H9 (cell line): ENCODE results near the gene RANGRF. TPM values are rescaled to one million over a fixed set of nuclear protein-coding genes. Genes with fewer than 3 reads are reported as not detected.

Experiments
- DNase-seq: peaks from one replicate; pipeline ENCODE4 v3.0.0-alpha.2; 2017
- H2AFZ ChIP-seq: one replicate; pipeline ENCODE4 v1.6.1; 2013; ENCODE audit warnings: mild to moderate bottlenecking, low read length, control low read depth, moderate library complexity
- H2AK5ac ChIP-seq: 2 replicates; pipeline ENCODE4 v1.6.1; 2013; ENCODE audit warnings: low read length, control low read depth, mixed read lengths; ENCODE audit not compliant: insufficient read length
- H2BK120ac ChIP-seq: one replicate; pipeline ENCODE4 v1.6.1; 2013; ENCODE audit warnings: low read depth, mild to moderate bottlenecking, low read length, control low read depth, inconsistent platforms; ENCODE audit not compliant: poor library complexity, severe bottlenecking
- H2BK12ac ChIP-seq: 2 replicates; pipeline ENCODE4 v1.6.1; 2013; ENCODE audit warnings: low read length, control low read depth, mixed read lengths, low read depth; ENCODE audit not compliant: insufficient read length
- H2BK15ac ChIP-seq: 2 replicates; pipeline ENCODE4 v1.6.1; 2013; ENCODE audit warnings: low read depth, low read length, control low read depth
- H2BK20ac ChIP-seq: one replicate; pipeline ENCODE4 v1.6.1; 2013; ENCODE audit warnings: low read depth, mild to moderate bottlenecking, low read length, control low read depth, inconsistent platforms; ENCODE audit not compliant: poor library complexity, severe bottlenecking
- H2BK5ac ChIP-seq: 2 replicates; pipeline ENCODE4 v1.6.1; 2013; ENCODE audit warnings: low read length, control low read depth, mixed read lengths; ENCODE audit not compliant: insufficient read length
- H3K14ac ChIP-seq: 2 replicates; pipeline ENCODE4 v1.6.1; 2013; ENCODE audit warnings: low read length, control low read depth; ENCODE audit not compliant: insufficient read depth
- H3K18ac ChIP-seq: 2 replicates; pipeline ENCODE4 v1.6.1; 2013; ENCODE audit warnings: low read depth, mild to moderate bottlenecking, mixed read lengths, low read length, control low read depth; ENCODE audit not compliant: insufficient read length
- H3K23ac ChIP-seq: 2 replicates; pipeline ENCODE4 v1.6.1; 2013; ENCODE audit warnings: low read length, control low read depth, mixed read lengths, low read depth; ENCODE audit not compliant: insufficient read length
- H3K23me2 ChIP-seq: 2 replicates; pipeline ENCODE4 v1.6.1; 2013; ENCODE audit warnings: low read depth, mild to moderate bottlenecking, mixed read lengths, low read length, control low read depth; ENCODE audit not compliant: insufficient read length, poor library complexity, severe bottlenecking
- H3K27ac ChIP-seq: 2 replicates; pipeline ENCODE4 v1.5.1; 2013; ENCODE audit warnings: low read length, control low read depth, mixed read lengths, low read depth; ENCODE audit not compliant: insufficient read length
- H3K27me3 ChIP-seq: 2 replicates; pipeline ENCODE4 v1.6.1; 2013; ENCODE audit warnings: low read length, control low read depth, inconsistent platforms; ENCODE audit not compliant: insufficient read depth
- H3K4ac ChIP-seq: 2 replicates; pipeline ENCODE4 v1.6.1; 2013; ENCODE audit warnings: low read depth, mild to moderate bottlenecking, control low read depth, inconsistent platforms, low read length, moderate library complexity
- H3K4me1 ChIP-seq: 2 replicates; pipeline ENCODE4 v1.6.1; 2013; ENCODE audit warnings: low read length, control low read depth, inconsistent platforms; ENCODE audit not compliant: insufficient read depth
- H3K4me2 ChIP-seq: 2 replicates; pipeline ENCODE4 v1.6.1; 2013; ENCODE audit warnings: low read length, control low read depth, mixed read lengths; ENCODE audit not compliant: insufficient read length, insufficient read depth
- H3K56ac ChIP-seq: 2 replicates; pipeline ENCODE4 v1.6.1; 2013; ENCODE audit warnings: low read depth, mild to moderate bottlenecking, mixed read lengths, low read length, control low read depth; ENCODE audit not compliant: insufficient read length
- H3K79me1 ChIP-seq: 2 replicates; pipeline ENCODE4 v1.6.1; 2013; ENCODE audit warnings: low read depth, mild to moderate bottlenecking, moderate library complexity, low read length, control low read depth, inconsistent platforms; ENCODE audit not compliant: insufficient read depth, poor library complexity, severe bottlenecking
- H3K79me2 ChIP-seq: 2 replicates; pipeline ENCODE4 v1.6.1; 2013; ENCODE audit warnings: low read length, control low read depth, inconsistent platforms; ENCODE audit not compliant: insufficient read depth
- H3K9ac ChIP-seq: 2 replicates; pipeline ENCODE4 v1.6.1; 2013; ENCODE audit warnings: low read length, control low read depth, mixed read lengths; ENCODE audit not compliant: insufficient read length; ENCODE audit errors: extremely low read depth
- H3K9me3 ChIP-seq: one replicate; pipeline ENCODE4 v1.6.1; 2013; ENCODE audit warnings: low read depth, low read length, inconsistent platforms; ENCODE audit not compliant: control insufficient read depth
- H3T11ph ChIP-seq: one replicate; pipeline ENCODE4 v1.6.1; 2013; ENCODE audit warnings: mild to moderate bottlenecking, low read length, control low read depth, inconsistent platforms
- H4K20me1 ChIP-seq: one replicate; pipeline ENCODE4 v1.6.1; 2013; ENCODE audit not compliant: control insufficient read depth, insufficient read length, insufficient read depth
- H4K5ac ChIP-seq: 2 replicates; pipeline ENCODE4 v1.6.1; 2013; ENCODE audit warnings: low read depth, mild to moderate bottlenecking, mixed read lengths, low read length, control low read depth; ENCODE audit not compliant: insufficient read length
- H4K8ac ChIP-seq: replicated peaks from 2 replicates; pipeline ENCODE4 v1.6.1; 2013; ENCODE audit warnings: low read length, control low read depth, mixed read lengths, low read depth; ENCODE audit not compliant: insufficient read length
- H4K91ac ChIP-seq: 2 replicates; pipeline ENCODE4 v1.6.1; 2013; ENCODE audit warnings: low read depth, mild to moderate bottlenecking, moderate library complexity, mixed read lengths, low read length, control low read depth; ENCODE audit not compliant: insufficient read length
- H3K27ac Mint-ChIP-seq, 3 experiments: 2 replicates in 2 of 3; 3 replicates in 1 of 3; pipeline ENCODE4 v1.8.0; 2020 to 2021; ENCODE audit warnings: mixed read lengths in 3 of 3, mild to moderate bottlenecking in 1 of 3, moderate library complexity in 1 of 3
- H3K27me3 Mint-ChIP-seq: 2 replicates; pipeline ENCODE4 v1.8.0; 2021; ENCODE audit warnings: low read depth, mild to moderate bottlenecking, moderate library complexity, mixed read lengths
- H3K36me3 Mint-ChIP-seq, 3 experiments: 2 replicates in 2 of 3; 3 replicates in 1 of 3; pipeline ENCODE4 v1.8.0; 2020 to 2021; ENCODE audit warnings: low read depth in 3 of 3, mixed read lengths in 3 of 3; ENCODE audit not compliant: insufficient read depth in 1 of 3
- H3K4me1 Mint-ChIP-seq, 2 experiments: 2 replicates each; pipeline ENCODE4 v1.8.0; 2020; ENCODE audit warnings: mixed read lengths in 2 of 2
- H3K4me3 Mint-ChIP-seq, 2 experiments: 2 replicates in 1 of 2; 3 replicates in 1 of 2; pipeline ENCODE4 v1.8.0; 2020 to 2021; ENCODE audit warnings: mild to moderate bottlenecking in 2 of 2, mixed read lengths in 2 of 2, moderate library complexity in 1 of 2
- H3K9me3 Mint-ChIP-seq, 2 experiments: 2 replicates in 1 of 2; 3 replicates in 1 of 2; pipeline ENCODE4 v1.8.0; 2020; ENCODE audit warnings: mild to moderate bottlenecking in 2 of 2, mixed read lengths in 2 of 2, moderate library complexity in 1 of 2
- CTCF ChIP-seq: fragments of 200-600 bp; sonication (generic); conservative IDR thresholded peaks from 3 replicates; pipeline ENCODE4 v1.8.0; 2021; ENCODE audit warnings: antibody characterized with exemption, mild to moderate bottlenecking
- WGBS: extraction: QIAGEN DNeasy Blood & Tissue Kit; methylation state at CpG from one replicate; pipeline ENCODE4 v1.1.7; 2013; ENCODE audit warnings: missing lambda C conversion rate, low lambda C conversion rate, mixed read lengths; ENCODE audit not compliant: insufficient read length; ENCODE audit errors: extremely low coverage; 5-methylcytosine and 5-hydroxymethylcytosine counted together
- total RNA-seq: library from RNA; stranded (reverse); gene quantifications from 2 replicates; pipeline ENCODE4 v1.2.1, GENCODE V29; 2021

Gene RANGRF
- total RNA-seq, 1 experiment from 2014 or later: 36.9 TPM

DNA sequence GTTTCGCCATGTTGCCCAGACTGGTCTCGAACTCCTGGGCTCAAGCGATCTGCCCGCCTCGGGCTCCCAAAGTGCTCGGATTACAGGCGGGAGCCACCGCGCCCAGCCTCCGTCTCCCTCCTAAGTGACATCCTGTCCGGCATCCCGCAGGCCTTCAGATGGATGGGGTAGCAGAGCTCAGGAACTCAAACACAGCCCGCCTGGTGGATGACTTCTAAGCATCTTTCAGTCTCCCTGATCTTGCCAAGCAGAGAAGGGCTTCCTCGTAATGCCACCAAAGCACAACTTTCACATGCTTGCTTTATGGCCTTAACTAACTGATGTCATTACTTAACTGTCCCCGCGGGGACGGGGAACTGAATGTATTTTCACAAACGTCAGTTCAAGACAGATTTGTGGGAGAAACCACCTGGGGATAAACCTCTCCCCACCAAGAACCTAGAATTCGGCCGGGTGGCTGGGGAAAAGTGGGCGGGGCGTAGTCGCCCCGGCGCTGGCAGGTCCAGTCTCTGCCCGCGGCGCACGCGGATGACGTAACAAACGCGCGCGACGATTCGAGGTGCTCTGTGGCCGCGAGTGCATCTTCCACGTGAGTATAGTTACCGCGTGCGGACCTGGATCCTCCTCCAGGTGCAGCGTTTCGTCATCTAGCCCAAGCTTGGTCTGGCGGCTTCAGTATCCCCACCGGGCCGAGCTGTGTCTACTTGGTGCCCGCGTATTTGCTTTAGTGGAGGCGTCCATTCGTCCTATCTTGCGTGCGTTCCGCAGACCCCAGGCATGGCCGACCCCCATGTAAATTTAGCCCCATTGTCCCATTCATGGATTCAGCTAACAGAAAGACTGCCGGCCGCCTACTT is 39.5 kb upstream of the RANGRF start, which contains the start of gene PFAS:
PFAS (plus strand) TSS at position 539 of the 857 bp plus-strand sequence. CDS start 4,649 bp downstream, outside the sequence.
- Histone ChIP-seq H3K56ac (no peak within 1 kb of the TSS), H3K23me2 (peaks cover 8% of the 10 kb centered on the region), H3K4me1 (peaks cover 2% of the 10 kb centered on the region; the same call in 1 of the 2 replicates), H3K79me2 (peaks cover 28% of the 10 kb centered on the region; the same call in 1 of the 2 replicates), H3K79me1 (peaks cover 7% of the 10 kb centered on the region), H4K91ac (no peak within 1 kb of the TSS), H2AFZ (no peak within 1 kb of the TSS), H3K27ac (peak within 1 kb of the TSS; percentile 83), H3K18ac (peak within 1 kb of the TSS; percentile 85), H3K9ac (peak within 1 kb of the TSS; percentile 79), H3K9me3 (no peaks in the 10 kb centered on the region), H3K4me2 (peak within 1 kb of the TSS; percentile 91), H3K4ac (peak within 1 kb of the TSS; percentile 9; the same call in 1 of the 2 replicates), H2BK12ac (no peak within 1 kb of the TSS), H2BK5ac (no peak within 1 kb of the TSS), H3K14ac (peak within 1 kb of the TSS; percentile 87), H4K20me1 (no peaks in the 10 kb centered on the region), H3K23ac (no peak within 1 kb of the TSS), H4K5ac (peak within 1 kb of the TSS; percentile 45), H4K8ac (no peak within 1 kb of the TSS), H2BK20ac (no peak within 1 kb of the TSS), H2AK5ac (no peak within 1 kb of the TSS), H3T11ph (peak within 1 kb of the TSS; percentile 68), H3K27me3 (no peaks in the 10 kb centered on the region), H2BK15ac (no peak within 1 kb of the TSS), H2BK120ac (peak within 1 kb of the TSS; percentile 57)
- Mint-ChIP-seq H3K4me3 (peak within 1 kb of the TSS; percentile 95), H3K27ac (peak within 1 kb of the TSS; percentile 99), H3K9me3 (no peaks in the 10 kb centered on the region), H3K4me1 (peaks cover 12% of the 10 kb centered on the region in 2 experiments), H3K36me3 (peaks cover 12 to 23% (median 21%) of the 10 kb centered on the region in 3 experiments; a peak in 6 of 7 replicates), H3K27me3 (peaks cover 2% of the 10 kb centered on the region; the same call in 1 of the 2 replicates)
- peak; percentile 97 for DNase-seq
- no peak for TF ChIP-seq CTCF
- WGBS: no CpG with 5 or more reads among the region's 58 CpGs
